ENCODE measurements around the gene MARCHF10. TPM values are rescaled to one million over a fixed set of nuclear protein-coding genes. Genes with fewer than 3 reads are reported as not detected.

The MARCHF10 gene
- total RNA-seq, 1 experiment from 2014 or later: not detected

GRCh38 chr17:62720126-62720850, 87.8 kb downstream of the MARCHF10 start:
- no peaks in the 10 kb centered on the region; the same call in 1 of the 2 replicates for H3K9me3 ChIP-seq
- no peaks in the 10 kb centered on the region for H3K27me3 ChIP-seq
- H3K4me3 ChIP-seq: no peak overlapping the region
- H3K36me3 ChIP-seq: no peaks in the 10 kb centered on the region
- no peak for DNase-seq

GRCh38 chr17:62719586-62719985, 88.5 kb downstream of the MARCHF10 start:
- Histone ChIP-seq H3K36me3 (no peaks in the 10 kb centered on the region), H3K4me3 (no peak overlapping the region), H3K27me3 (no peaks in the 10 kb centered on the region), H3K9me3 (no peaks in the 10 kb centered on the region; the same call in 1 of the 2 replicates)
- no peak for DNase-seq

DNA sequence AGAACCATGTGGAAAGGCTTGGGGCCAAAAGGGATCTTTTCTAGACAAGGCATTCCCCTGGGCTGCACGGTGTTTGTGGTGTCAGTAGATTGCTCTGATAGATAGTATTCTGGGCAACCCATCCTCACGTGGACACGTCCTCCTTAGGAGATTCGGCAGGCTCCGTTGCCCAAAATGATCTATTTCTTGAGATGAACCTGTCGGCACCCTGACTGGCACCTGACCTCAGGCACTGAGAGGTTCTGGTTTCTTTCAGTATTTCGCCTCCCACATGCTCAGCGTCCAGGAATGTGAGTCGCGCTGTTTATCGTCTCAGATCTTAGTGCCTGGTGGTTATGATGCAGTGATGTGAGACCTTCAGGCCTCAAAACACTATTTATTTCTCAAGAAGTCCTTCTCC, 89.7 kb downstream of the MARCHF10 start:
- H3K27me3 ChIP-seq: no peaks in the 10 kb centered on the region
- H3K9me3 ChIP-seq: no peaks in the 10 kb centered on the region; the same call in 1 of the 2 replicates
- H3K36me3 ChIP-seq: no peaks in the 10 kb centered on the region
- no peak for DNase-seq
- H3K4me3 ChIP-seq: no peak overlapping the region

- no peaks in the 10 kb centered on the region; the same call in 1 of the 2 replicates for H3K9me3 ChIP-seq
- no peaks in the 10 kb centered on the region for H3K27me3 ChIP-seq
- no peaks in the 10 kb centered on the region for H3K36me3 ChIP-seq
- H3K4me3 ChIP-seq: no peak overlapping the region
- DNase-seq: no peak
These were observed 90.2 kb downstream of the MARCHF10 start for GRCh38 chr17:62717889-62718288.

- DNase-seq: no peak
- no peak overlapping the region for H3K4me3 ChIP-seq
- H3K27me3 ChIP-seq: no peaks in the 10 kb centered on the region
- no peaks in the 10 kb centered on the region for H3K36me3 ChIP-seq
- H3K9me3 ChIP-seq: no peaks in the 10 kb centered on the region; the same call in 1 of the 2 replicates
These were observed 90.6 kb downstream of the MARCHF10 start for GRCh38 chr17:62717589-62717855.

GRCh38 chr17:62716834-62717588, 91.1 kb downstream of the MARCHF10 start:
- Histone ChIP-seq H3K27me3 (no peaks in the 10 kb centered on the region), H3K9me3 (no peaks in the 10 kb centered on the region; the same call in 1 of the 2 replicates), H3K4me3 (no peak overlapping the region), H3K36me3 (no peaks in the 10 kb centered on the region)
- DNase-seq: no peak

DNA sequence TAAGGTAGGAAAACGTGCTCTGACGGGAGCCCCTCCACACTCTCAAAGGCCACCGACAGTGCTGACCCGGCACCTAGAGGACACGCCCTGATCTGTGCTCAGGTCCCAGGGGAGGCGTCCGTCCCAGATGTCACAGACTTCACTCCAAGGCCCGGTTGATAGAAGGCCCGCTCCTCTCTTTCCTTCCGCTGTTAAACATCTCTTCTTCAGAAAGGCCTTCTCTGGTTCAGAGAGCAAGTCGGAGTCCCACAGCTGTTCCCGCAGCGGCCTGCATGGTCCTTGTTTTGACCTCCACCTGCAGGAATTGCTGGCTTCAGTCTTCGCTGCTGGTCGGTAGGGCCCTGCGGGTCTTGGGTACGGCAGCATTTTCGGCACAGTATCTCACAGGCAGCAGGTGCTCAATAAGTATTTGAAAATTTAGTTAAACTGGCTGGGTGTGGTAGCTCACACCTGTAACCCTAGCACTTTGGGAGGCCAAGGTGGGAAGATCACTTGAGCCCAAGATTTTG, 92.2 kb downstream of the MARCHF10 start:
- H3K9me3 ChIP-seq: no peaks in the 10 kb centered on the region; the same call in 1 of the 2 replicates
- no peaks in the 10 kb centered on the region for H3K27me3 ChIP-seq
- H3K4me3 ChIP-seq: no peak overlapping the region

GRCh38 chr17:62714016-62714777, 93.9 kb downstream of the MARCHF10 start:
- peak; percentile 58 for DNase-seq
- Histone ChIP-seq H3K9me3 (peaks cover 5% of the 10 kb centered on the region; the same call in 1 of the 2 replicates), H3K4me3 (no peak overlapping the region)

More for the DNA sequence above, 92.2 kb downstream of the MARCHF10 start:
- no peak for DNase-seq
- H3K36me3 ChIP-seq: no peaks in the 10 kb centered on the region

DNA sequence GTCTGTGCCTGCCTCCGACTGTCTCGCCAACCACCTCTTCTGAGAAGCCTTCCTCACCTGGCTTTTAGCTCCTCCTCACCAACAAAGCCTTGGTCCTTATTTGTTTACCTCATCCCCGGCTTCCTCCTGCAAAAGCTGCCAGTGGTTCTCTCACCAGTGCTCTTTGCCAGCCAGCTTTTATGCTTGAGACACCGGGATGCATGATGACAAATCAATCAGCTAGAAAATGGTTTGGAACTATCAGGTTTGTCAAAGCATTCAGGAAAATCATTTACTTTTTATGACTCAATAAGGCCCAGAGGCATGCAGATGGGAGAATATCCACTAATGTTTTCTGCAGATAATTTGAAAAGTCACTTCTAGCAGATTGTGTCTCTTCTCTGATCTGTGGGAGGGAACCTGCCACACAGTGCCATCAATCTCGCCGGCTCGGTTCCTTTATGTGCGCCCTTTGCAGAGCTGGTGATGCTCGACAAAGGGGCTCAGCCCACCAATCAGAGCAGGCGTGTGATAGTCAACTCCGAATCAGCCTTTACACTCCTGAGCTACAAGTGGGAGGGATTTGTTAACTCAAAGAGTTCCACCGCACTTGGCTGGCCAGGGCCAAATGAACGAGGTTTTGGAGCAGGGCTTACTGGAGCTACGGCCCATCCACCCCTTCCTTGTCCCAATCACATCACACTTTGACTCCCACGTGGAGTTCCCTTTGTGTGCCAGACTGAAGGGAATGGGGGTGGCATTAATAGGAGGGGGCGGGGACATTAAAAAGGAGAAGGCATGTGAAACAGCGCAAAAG, 94.8 kb downstream of the MARCHF10 start:
- no peak overlapping the region for H3K4me3 ChIP-seq
- peaks cover 12% of the 10 kb centered on the region for H3K9me3 ChIP-seq
- no peaks in the 10 kb centered on the region for H3K36me3 ChIP-seq
- DNase-seq: no peak
- H3K27me3 ChIP-seq: no peaks in the 10 kb centered on the region

More at GRCh38 chr17:62714016-62714777, 93.9 kb downstream of the MARCHF10 start:
- no peaks in the 10 kb centered on the region for H3K27me3 ChIP-seq
- H3K36me3 ChIP-seq: no peaks in the 10 kb centered on the region

DNA sequence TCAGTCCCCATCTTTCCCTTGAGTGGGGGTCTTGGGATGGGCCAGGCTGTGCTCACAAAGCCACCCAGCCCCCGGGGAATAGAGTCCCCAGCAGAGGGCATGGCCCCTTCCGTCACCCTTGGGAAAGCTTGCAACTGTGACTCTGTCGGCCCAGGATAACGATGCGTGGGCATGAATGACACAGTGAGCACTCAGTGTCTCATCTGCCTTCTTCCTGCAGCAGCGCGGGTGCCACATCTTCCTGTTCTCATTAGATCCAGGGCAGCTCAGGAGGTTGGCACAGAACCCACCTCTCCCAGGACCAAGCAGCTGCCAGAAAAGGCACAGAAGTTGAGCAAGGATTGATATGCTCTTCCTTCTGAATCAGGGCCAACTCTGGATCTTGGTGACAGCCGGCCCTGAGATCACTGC, 95.9 kb downstream of the MARCHF10 start:
- no peaks in the 10 kb centered on the region for H3K27me3 ChIP-seq
- H3K4me3 ChIP-seq: no peak overlapping the region
- H3K9me3 ChIP-seq: peaks cover 13% of the 10 kb centered on the region
- H3K36me3 ChIP-seq: no peaks in the 10 kb centered on the region
- no peak for DNase-seq

DNA sequence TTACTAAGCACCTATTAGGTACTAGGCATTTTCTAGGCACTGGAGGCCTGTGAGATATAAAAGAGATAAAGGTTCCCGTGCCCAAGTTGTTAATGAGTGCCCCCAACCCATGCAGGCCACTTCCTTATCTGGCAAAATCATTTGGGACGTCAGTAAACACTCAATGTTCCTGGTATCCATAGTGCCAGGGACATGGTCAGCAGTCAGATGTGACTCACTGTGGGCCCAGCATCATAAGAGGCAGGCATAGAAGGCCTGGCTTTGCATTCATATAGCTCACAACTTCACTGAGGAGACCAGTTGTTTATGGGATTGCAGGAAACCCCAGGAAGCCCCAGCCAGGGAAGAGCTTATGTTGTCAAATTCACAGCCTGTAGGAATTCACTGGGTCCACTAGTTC, 99.5 kb downstream of the MARCHF10 start:
- Histone ChIP-seq H3K27me3 (no peaks in the 10 kb centered on the region), H3K4me3 (no peak overlapping the region), H3K9me3 (peaks cover 13% of the 10 kb centered on the region), H3K36me3 (no peaks in the 10 kb centered on the region)
- no peak for DNase-seq

DNA sequence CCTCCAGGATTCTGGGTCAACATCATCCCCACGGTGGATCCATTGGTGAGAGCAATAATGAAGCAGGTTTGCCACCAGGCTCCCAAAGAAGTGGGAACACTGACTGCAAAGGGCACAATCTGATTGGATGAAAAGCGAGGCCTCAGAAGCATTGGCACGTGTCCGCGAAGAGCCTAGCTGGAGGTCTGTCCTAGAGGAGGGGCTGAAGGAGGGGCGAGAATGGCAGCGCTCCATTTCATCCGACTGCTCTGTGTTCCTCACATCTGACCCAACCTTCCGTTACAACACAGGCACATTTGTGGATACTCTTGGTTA, 100.7 kb downstream of the MARCHF10 start:
- no peak for DNase-seq
- Histone ChIP-seq H3K4me3 (no peak overlapping the region), H3K27me3 (no peaks in the 10 kb centered on the region), H3K36me3 (no peaks in the 10 kb centered on the region), H3K9me3 (peaks cover 13% of the 10 kb centered on the region)

- no peak for DNase-seq
- Histone ChIP-seq H3K36me3 (no peaks in the 10 kb centered on the region), H3K9me3 (peaks cover 13% of the 10 kb centered on the region), H3K27me3 (no peaks in the 10 kb centered on the region), H3K4me3 (no peak overlapping the region)
These were observed 101.3 kb downstream of the MARCHF10 start for GRCh38 chr17:62706598-62707424.

DNA sequence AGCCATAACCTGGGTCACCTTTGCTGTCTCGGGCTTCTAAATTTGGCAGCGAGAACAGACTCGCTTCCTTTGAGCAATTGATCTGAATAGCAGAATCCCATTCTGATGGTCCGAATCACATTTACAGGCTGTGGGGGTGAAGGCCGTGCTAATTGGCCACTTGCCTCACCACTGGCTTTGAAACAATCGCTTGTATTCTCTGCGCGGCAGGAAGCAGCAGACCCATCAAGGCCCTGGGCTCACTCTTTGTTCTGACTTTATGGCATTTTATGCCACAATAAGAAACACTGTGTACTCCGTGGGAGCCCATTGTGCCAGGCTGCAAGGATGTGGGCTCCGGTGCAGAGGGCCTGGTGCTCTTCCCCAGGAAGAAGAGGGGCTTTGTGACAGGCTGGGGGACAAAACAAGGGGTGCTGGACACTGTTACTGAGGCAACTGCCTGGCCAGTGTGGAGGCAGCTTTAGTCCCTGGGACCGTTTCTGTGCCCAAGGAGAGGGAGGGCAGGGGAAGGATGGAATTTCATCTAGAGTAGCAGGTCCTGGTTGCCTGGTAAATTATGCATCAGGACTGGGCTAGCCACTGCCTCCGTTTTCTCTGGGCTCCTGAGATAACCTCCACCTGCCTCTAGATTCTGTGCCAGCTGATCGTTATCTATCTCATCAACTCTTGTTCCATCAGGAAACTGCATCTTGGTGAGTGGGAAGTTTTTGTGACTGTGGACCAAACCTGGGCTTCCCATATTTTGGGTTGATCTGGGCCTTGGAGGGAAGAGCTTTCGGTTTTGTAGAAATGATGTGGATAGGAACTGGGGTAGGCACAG, 102.1 kb downstream of the MARCHF10 start:
- H3K36me3 ChIP-seq: no peaks in the 10 kb centered on the region
- no peak for DNase-seq
- H3K27me3 ChIP-seq: no peaks in the 10 kb centered on the region
- peaks cover 13% of the 10 kb centered on the region for H3K9me3 ChIP-seq
- no peak overlapping the region for H3K4me3 ChIP-seq

DNA sequence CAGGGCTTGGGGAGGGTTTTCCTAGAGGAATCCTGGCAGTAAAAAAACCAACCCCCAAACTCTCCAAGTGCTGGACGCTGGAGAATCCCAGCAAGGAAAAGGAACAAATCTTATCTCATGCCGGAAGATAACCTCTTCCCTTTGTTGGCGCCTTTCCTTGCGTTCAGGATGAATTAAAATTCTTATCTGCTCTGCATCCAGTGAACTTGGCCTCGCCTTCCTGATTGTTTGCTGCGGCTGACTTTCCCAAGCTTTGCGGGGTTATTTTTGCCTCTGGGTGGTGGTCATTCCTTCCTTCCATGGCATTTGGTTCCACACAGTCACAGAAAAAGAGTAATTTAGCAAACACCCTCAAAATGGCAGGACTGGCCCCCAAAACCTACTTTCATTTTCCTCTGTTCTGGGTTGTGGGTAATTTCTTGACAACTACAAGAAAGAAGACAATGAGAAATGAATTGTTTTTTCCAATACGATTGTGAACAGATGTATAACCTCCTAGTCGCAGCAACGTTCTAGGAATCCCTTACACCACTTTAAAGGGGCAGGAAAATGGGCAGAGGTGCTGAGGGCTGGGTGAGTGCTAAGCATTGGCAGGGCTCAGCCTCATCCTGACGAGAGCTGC, 102.8 kb downstream of the MARCHF10 start:
- DNase-seq: no peak
- H3K4me3 ChIP-seq: no peak overlapping the region
- no peaks in the 10 kb centered on the region for H3K36me3 ChIP-seq

More for the DNA sequence above, 102.8 kb downstream of the MARCHF10 start:
- no peaks in the 10 kb centered on the region for H3K27me3 ChIP-seq
- peaks cover 13% of the 10 kb centered on the region for H3K9me3 ChIP-seq

All from MG63 (cell line).